B cell (primary cell): ENCODE data around the gene FAM81A. TPM values are rescaled to one million over a fixed set of nuclear protein-coding genes. Genes with fewer than 3 reads are reported as not detected.

Experiments used
- ATAC-seq: fragments of 200-7000 bp; cut with Tn5 transposase; one replicate; pipeline ENCODE4 v1.10.0; 2021; ENCODE audit warnings: low read depth, mild to moderate bottlenecking, moderate number of reproducible peaks, moderate library complexity
- CTCF ChIA-PET: fragments of 350-600 bp; sonication (Branson Sonifier 250); formaldehyde crosslinking; loops from one replicate; lab custom pipeline; 2021; ENCODE audit warnings: antibody characterized with exemption, inconsistent platforms; lab: Charles Lee
- POLR2A ChIA-PET: fragments of 350-600 bp; sonication (Branson Sonifier 250); formaldehyde crosslinking; loops from one replicate; lab custom pipeline; 2021; ENCODE audit warnings: antibody characterized with exemption; lab: Charles Lee
- DNase-seq: peaks from one replicate; pipeline ENCODE4 v3.0.0; 2013
- H2AFZ ChIP-seq: 2 replicates; pipeline ENCODE4 v1.6.1; 2012; ENCODE audit warnings: mild to moderate bottlenecking, low read depth, low read length; ENCODE audit not compliant: insufficient read depth, poor library complexity, severe bottlenecking
- H3K27ac ChIP-seq, 2 donors: 1 replicate in 1 of 2; 2 replicates in 1 of 2; pipeline ENCODE4 v1.5.1; 2012 to 2013; ENCODE audit warnings: low read length in 2 of 2, mild to moderate bottlenecking in 2 of 2, moderate library complexity in 1 of 2
- H3K27me3 ChIP-seq, 4 experiments: fragments of 200-600 bp in 1 of 4; sonication (generic) in 1 of 4; replicated peaks in 1 of 4; 1 replicate in 2 of 4; 2 replicates in 2 of 4; pipeline versions ENCODE4 v1.6.1 to v1.7.0; 2013 to 2016; ENCODE audit warnings: low read length in 3 of 4, mild to moderate bottlenecking in 2 of 4, mixed read lengths in 1 of 4, moderate library complexity in 1 of 4; ENCODE audit not compliant: insufficient read depth in 4 of 4, control insufficient read depth in 3 of 4; ENCODE audit errors: control extremely low read depth in 1 of 4
- H3K36me3 ChIP-seq, 2 experiments: replicated peaks in 1 of 2; 1 replicate in 1 of 2; 2 replicates in 1 of 2; pipeline versions ENCODE4 v1.6.1 to v1.7.1; 2013; ENCODE audit warnings: low read length in 1 of 2; ENCODE audit not compliant: insufficient read depth in 2 of 2, control insufficient read depth in 1 of 2; ENCODE audit errors: control extremely low read depth in 1 of 2, extremely low read depth in 1 of 2
- H3K4me1 ChIP-seq, 2 donors: fragments of 200-600 bp in 1 of 2; sonication (generic) in 1 of 2; 1 replicate in 1 of 2; 2 replicates in 1 of 2; pipeline versions ENCODE4 v1.5.1 to v1.6.1; 2013 to 2017; ENCODE audit warnings: low read length in 2 of 2; ENCODE audit not compliant: control insufficient read depth in 2 of 2, insufficient read depth in 2 of 2
- H3K4me2 ChIP-seq: replicated peaks from 2 replicates; pipeline ENCODE3; 2012; ENCODE audit warnings: mild to moderate bottlenecking, low read depth, low read length; ENCODE audit not compliant: poor library complexity, severe bottlenecking
- H3K4me3 ChIP-seq, 5 experiments: fragments of 200-600 bp in 1 of 5; sonication (generic) in 1 of 5; 1 replicate in 3 of 5; 2 replicates in 2 of 5; pipeline versions ENCODE4 v1.5.1 to v1.7.0; 2011 to 2016; ENCODE audit warnings: low read length in 4 of 5, mild to moderate bottlenecking in 4 of 5, low read depth in 2 of 5, control low read depth in 1 of 5, moderate library complexity in 1 of 5; ENCODE audit not compliant: insufficient read depth in 1 of 5; ENCODE audit errors: control extremely low read depth in 1 of 5, extremely low read depth in 1 of 5
- H3K79me2 ChIP-seq: fragments of 200-600 bp; sonication (generic); one replicate; pipeline ENCODE4 v1.6.0; 2016; ENCODE audit warnings: low read length; ENCODE audit not compliant: control insufficient read depth, insufficient read depth
- H3K9ac ChIP-seq: fragments of 200-600 bp; sonication (generic); 2 replicates; pipeline ENCODE4 v1.6.1; 2017; ENCODE audit warnings: mild to moderate bottlenecking, low read length, moderate library complexity
- H3K9me3 ChIP-seq, 3 donors: one replicate each; pipeline versions ENCODE4 v1.6.1 to v1.7.1; 2013; ENCODE audit warnings: low read length in 2 of 3; ENCODE audit not compliant: control insufficient read depth in 2 of 3, insufficient read depth in 1 of 3; ENCODE audit errors: control extremely low read depth in 1 of 3
- H4K20me1 ChIP-seq: 2 replicates; pipeline ENCODE4 v1.6.0; 2012; ENCODE audit warnings: mild to moderate bottlenecking, low read length; ENCODE audit not compliant: insufficient read depth, control insufficient read depth, poor library complexity, severe bottlenecking
- H3K27ac Mint-ChIP-seq: one replicate; pipeline ENCODE4 v1.8.0; 2021; ENCODE audit warnings: mixed read lengths
- H3K27me3 Mint-ChIP-seq: one replicate; pipeline ENCODE4 v1.8.0; 2021; ENCODE audit warnings: mixed read lengths
- H3K4me1 Mint-ChIP-seq: one replicate; pipeline ENCODE4 v1.8.0; 2021; ENCODE audit warnings: mixed read lengths
- H3K4me3 Mint-ChIP-seq: one replicate; pipeline ENCODE4 v1.8.0; 2021; ENCODE audit warnings: mixed read lengths
- H3K9me3 Mint-ChIP-seq: one replicate; pipeline ENCODE4 v1.8.0; 2022; ENCODE audit warnings: mixed read lengths; ENCODE audit not compliant: insufficient read depth
- CTCF ChIP-seq: fragments of 200-600 bp; IDR thresholded peaks from one replicate; pipeline ENCODE4 v1.8.0; 2022; ENCODE audit warnings: antibody characterized with exemption, mild to moderate bottlenecking
- EZH2 ChIP-seq: IDR thresholded peaks from 2 replicates; pipeline ENCODE4 v1.6.1; 2012; ENCODE audit warnings: borderline replicate concordance, low read depth, mild to moderate bottlenecking, moderate library complexity, low read length; ENCODE audit not compliant: insufficient read depth, poor library complexity, severe bottlenecking
- WGBS: methylation state at CpG from one replicate; pipeline ENCODE4 v1.1.5; 2013; ENCODE audit warnings: missing lambda C conversion rate; ENCODE audit not compliant: insufficient coverage; 5-methylcytosine and 5-hydroxymethylcytosine counted together
- intact Hi-C: fragments of 100-400 bp; cut with micrococcal nuclease; formaldehyde crosslinking; loops from one replicate; pipeline ENCODE4 v1.10.0; 2022
- polyA plus RNA-seq: library from polyadenylated mRNA; depleted of rRNA; stranded (reverse); fragments of >200 nt; gene quantifications from 2 replicates; pipeline ENCODE4 v1.2.3, GENCODE V29; 2012
- total RNA-seq, 2 donors: library from RNA; stranded (reverse); fragments of 120-200 nt in 1 of 2; gene quantifications; 1 replicate in 1 of 2; 2 replicates in 1 of 2; pipeline versions ENCODE4 v1.2.3 to v1.2.4, GENCODE V29; 2013 to 2022

The FAM81A gene
- total and polyA plus RNA-seq, 2 donors (not counting 1 experiment from before 2014, with no cell fraction given) = 2.0 to 3.9 TPM

DNA sequence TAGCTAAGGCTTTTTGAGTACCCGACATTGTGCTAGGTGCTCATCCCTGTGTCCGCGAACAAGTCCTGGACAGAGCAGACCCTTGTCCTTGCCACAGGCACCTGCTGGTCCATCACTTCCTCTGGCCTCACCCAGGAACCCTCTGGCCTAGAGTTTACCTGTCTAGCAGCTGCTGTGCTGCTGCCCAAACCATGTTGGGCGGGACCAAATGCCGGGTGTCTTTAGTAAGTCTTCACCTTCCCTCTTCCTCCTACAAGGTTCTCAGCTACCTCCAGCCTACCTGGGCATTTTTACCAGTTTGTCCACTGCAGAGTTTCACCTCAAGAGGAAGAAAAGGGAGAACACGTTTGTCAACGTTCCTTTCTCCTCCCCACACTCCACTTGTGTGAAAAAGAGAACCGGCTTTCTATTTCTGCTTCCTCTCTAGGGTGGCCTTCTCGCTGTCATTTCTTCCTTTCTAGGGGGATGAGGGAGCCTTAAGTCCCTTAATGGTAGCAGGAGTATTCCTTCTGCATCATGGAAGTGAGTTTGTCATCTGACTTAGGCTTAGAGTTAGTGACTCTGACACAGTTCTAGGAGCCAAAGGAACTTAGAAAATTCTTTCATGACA is 93.2 kb downstream of the FAM81A start:
- Histone ChIP-seq H3K4me2 (no peak overlapping the region), H4K20me1 (no peaks in the 10 kb centered on the region), H3K9ac (no peak overlapping the region), H3K9me3 (no peaks in the 10 kb centered on the region), H3K27me3 (no peaks in the 10 kb centered on the region), H2AFZ (peak overlapping the region; percentile 64), H3K4me1 (peaks cover 9 to 26% of the 10 kb centered on the region in 2 donors), H3K79me2 (no peaks in the 10 kb centered on the region), H3K4me3 (no peak overlapping the region), H3K27ac (peak overlapping the region in 1 of 2 donors; percentile 63), H3K36me3 (no peaks in the 10 kb centered on the region)
- no peak for DNase-seq
- WGBS = 90% methylated on average over 5 of the region's 9 CpGs
- Mint-ChIP-seq H3K4me3 (no peak overlapping the region), H3K9me3 (no peaks in the 10 kb centered on the region), H3K27me3 (no peaks in the 10 kb centered on the region), H3K27ac (peak overlapping the region; percentile 12), H3K4me1 (peaks cover 24% of the 10 kb centered on the region)
- ChIA-PET POLR2A (no interaction called here), CTCF (interaction anchor here (0.6 to 9.1 kb wide), 11 partner anchors 18 to 989 kb away, joined by 3 to 207 read pairs (median 12); partner anchors contain the start of gene GTF2A2)
- TF ChIP-seq EZH2 (no peak), CTCF (no peak)
- no peak for ATAC-seq
- intact Hi-C loops = loop anchor here (5.0 to 10.0 kb wide), 2 partner anchors 124 to 156 kb away; partner anchors contain the start of genes BNIP2 and GTF2A2
